ENCODE data around the gene GLRA3. TPM values are rescaled to one million over a fixed set of nuclear protein-coding genes. Genes with fewer than 3 reads are reported as not detected.
"Not testable (repeated sequence)": the region's sequence is repeated elsewhere in the genome, so short reads cannot be mapped to it uniquely, and the experiment has no call there.

Gene GLRA3
- total and polyA plus RNA-seq, 5 donors, result not detected

- Histone ChIP-seq H3K9me3 (ENCODE audit: control insufficient read depth, low read length) (peaks cover 5% of the 10 kb centered on the region), H3K4me1 (ENCODE audit: control insufficient read depth, insufficient read depth, low read length) (no peaks in the 10 kb centered on the region), H3K27me3 (ENCODE audit: control insufficient read depth, insufficient read depth) (no peaks in the 10 kb centered on the region), H3K27ac (ENCODE audit: low read length) (no peak overlapping the region), H3K4me3 (ENCODE audit: low read length) (no peak overlapping the region)
- ATAC-seq (no peak), DNase-seq (no peak)
- intact Hi-C loops (cut with DNase I), result no loop called here
- 50% methylated on average over 2 of the region's 2 CpGs for WGBS
These were observed 18.2 kb downstream of the GLRA3 start for GRCh38 chr4:174810834-174811233.

DNA sequence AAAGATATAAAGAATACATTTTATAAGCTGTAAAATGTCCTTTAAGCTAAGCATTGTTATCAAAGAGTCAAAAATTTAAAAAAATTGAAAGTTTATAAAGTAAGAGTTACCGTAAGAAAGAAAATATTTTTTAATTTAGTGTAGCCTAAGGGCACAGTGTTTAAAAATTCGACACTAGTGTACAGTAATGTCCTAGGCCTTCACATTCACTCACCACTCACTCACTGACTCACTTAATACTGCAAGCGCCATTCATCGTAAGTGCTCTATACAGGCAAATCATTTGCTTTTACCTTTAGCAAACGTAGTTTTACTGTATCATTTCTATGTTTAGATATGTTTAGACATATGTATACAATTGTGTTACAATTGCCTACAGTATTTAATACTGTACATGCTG lies 20.2 kb downstream of the GLRA3 start:
- H3K27me3 ChIP-seq (ENCODE audit: control insufficient read depth, insufficient read depth), result no peaks in the 10 kb centered on the region
- intact Hi-C loops (cut with DNase I), result no loop called here
- 77% methylated on average over 5 of the region's 5 CpGs for WGBS
- no peak overlapping the region for H3K27ac ChIP-seq (ENCODE audit: low read length)
- no peaks in the 10 kb centered on the region for H3K9me3 ChIP-seq (ENCODE audit: control insufficient read depth, low read length)
- no peak overlapping the region for H3K4me3 ChIP-seq (ENCODE audit: low read length)
- H3K4me1 ChIP-seq (ENCODE audit: control insufficient read depth, insufficient read depth, low read length), result no peaks in the 10 kb centered on the region
- DNase-seq (no peak), ATAC-seq (no peak)

GRCh38 chr4:174808119-174808518 lies 20.9 kb downstream of the GLRA3 start:
- Histone ChIP-seq H3K27me3 (ENCODE audit: control insufficient read depth, insufficient read depth) (no peaks in the 10 kb centered on the region), H3K27ac (ENCODE audit: low read length) (no peak overlapping the region), H3K9me3 (ENCODE audit: control insufficient read depth, low read length) (no peaks in the 10 kb centered on the region), H3K4me1 (ENCODE audit: control insufficient read depth, insufficient read depth, low read length) (no peaks in the 10 kb centered on the region), H3K4me3 (ENCODE audit: low read length) (no peak overlapping the region)
- WGBS, result 80% methylated on average over 2 of the region's 2 CpGs
- intact Hi-C loops (cut with DNase I), result no loop called here
- ATAC-seq (no peak), DNase-seq (no peak)

DNA sequence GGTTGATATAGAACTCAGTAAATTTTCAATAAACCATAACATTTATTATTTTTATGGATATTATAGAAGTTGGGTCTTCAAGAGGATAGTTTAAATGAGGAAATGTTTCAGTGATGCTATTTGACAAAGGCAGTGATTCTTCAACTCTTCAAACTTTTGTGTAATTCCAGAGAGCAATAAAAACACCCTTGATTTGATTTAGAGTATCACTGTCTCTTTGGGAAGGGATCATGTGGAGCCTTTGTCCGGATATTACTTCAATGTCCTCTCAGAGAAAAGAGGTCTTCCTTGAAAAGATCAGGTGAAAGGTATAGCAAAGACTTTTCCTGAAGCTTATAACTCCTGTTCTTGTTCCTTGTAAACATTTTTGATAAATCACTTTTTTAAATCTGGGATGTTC lies 23.3 kb downstream of the GLRA3 start:
- H3K27ac ChIP-seq (ENCODE audit: low read length), result no peak overlapping the region
- DNase-seq, result no peak
- ATAC-seq, result no peak
- H3K4me1 ChIP-seq (ENCODE audit: control insufficient read depth, insufficient read depth, low read length), result no peaks in the 10 kb centered on the region
- H3K9me3 ChIP-seq (ENCODE audit: control insufficient read depth, low read length), result no peaks in the 10 kb centered on the region
- intact Hi-C loops (cut with DNase I), result no loop called here
- 87% methylated on average over 1 of the region's 1 CpG for WGBS
- no peak overlapping the region for H3K4me3 ChIP-seq (ENCODE audit: low read length)
- no peaks in the 10 kb centered on the region for H3K27me3 ChIP-seq (ENCODE audit: control insufficient read depth, insufficient read depth)

DNA sequence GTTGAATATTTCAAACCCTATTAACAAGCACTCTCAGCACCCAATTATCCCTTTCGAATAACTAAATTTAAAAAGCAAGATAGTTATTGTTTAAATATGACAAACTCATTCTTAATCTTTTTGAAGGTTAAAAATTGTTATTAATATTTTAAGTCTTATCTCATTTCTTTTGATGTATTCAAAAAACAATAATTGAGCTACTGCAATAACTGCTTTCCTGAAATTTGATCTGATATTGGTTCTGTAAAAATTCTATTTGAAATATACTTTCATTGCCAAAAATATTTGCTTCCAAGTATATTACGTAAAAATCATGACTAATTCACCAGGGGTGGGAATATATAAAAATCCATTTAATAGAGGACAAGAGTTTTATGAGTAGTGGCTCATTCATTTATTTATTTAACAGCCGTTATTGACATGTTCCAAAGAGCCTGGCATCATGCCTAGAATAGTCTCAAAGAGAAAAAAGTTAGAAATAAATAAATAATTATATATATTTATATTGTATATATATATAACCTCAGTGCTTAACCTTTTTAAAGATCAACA lies 34.4 kb downstream of the GLRA3 start:
- H3K27me3 ChIP-seq (ENCODE audit: control insufficient read depth, insufficient read depth), result no peaks in the 10 kb centered on the region
- no peak overlapping the region for H3K27ac ChIP-seq (ENCODE audit: low read length)
- ATAC-seq (no peak), DNase-seq (no peak)
- 57% methylated on average over 3 of the region's 3 CpGs for WGBS
- H3K9me3 ChIP-seq (ENCODE audit: control insufficient read depth, low read length), result no peaks in the 10 kb centered on the region
- H3K4me3 ChIP-seq (ENCODE audit: low read length), result no peak overlapping the region
- intact Hi-C loops (cut with DNase I), result no loop called here
- H3K4me1 ChIP-seq (ENCODE audit: control insufficient read depth, insufficient read depth, low read length), result no peaks in the 10 kb centered on the region

DNA sequence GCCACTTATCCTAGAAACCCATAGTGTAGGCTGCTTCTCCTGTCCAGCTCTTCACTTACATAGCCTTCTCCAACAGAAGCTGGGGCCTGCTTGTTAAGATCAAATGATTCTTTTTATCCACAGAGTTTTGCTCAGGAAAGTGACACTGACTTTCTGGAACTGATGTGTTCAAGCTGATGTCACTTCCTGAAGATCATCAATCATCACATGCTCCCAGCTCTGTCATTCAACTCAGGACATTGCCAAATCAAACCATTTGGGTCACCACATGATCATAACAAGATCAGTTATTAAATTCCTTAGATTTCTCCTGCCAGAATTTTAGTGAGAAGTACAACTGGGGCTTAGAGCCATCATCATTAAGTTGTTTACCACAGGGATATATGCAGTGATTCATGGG lies 39.4 kb downstream of the GLRA3 start:
- Histone ChIP-seq H3K9me3 (ENCODE audit: control insufficient read depth, low read length) (no peaks in the 10 kb centered on the region), H3K4me3 (ENCODE audit: low read length) (no peak overlapping the region), H3K4me1 (ENCODE audit: control insufficient read depth, insufficient read depth, low read length) (no peaks in the 10 kb centered on the region), H3K27ac (ENCODE audit: low read length) (no peak overlapping the region), H3K27me3 (ENCODE audit: control insufficient read depth, insufficient read depth) (no peaks in the 10 kb centered on the region)
- ATAC-seq (no peak), DNase-seq (no peak)
- intact Hi-C loops (cut with DNase I), result no loop called here

DNA sequence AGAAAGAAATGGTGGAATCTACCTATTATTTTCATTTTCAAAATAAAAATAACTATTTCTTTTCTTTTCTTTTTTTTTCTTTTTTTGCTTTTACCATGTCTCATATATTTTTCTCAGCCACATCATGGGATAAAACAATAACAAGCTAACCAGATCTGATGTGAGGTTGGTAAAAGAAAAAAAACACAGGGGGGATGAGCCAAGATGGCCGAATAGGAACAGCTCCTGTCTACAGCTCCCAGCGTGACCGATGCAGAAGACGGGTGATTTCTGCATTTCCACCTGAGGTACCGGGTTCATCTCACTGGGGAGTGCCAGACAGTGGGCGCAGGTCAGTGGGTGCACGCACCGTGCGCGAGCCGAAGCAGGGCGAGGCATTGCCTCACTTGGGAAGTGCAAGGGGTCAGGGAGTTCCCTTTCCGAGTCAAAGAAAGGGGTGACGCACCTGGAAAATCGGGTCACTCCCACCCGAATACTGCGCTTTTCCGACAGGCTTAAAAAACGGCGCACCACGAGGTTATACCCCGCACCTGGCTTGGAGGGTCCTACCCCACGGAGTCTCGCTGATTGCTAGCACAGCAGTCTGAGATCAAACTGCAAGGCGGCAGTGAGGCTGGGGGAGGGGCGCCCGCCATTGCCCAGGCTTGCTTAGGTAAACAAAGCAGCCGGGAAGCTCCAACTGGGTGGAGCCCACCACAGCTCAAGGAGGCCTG lies 50.6 kb downstream of the GLRA3 start:
- WGBS, result 91% methylated on average over 19 of the region's 28 CpGs
- ATAC-seq; H3K27ac ChIP-seq (ENCODE audit: low read length); H3K9me3 ChIP-seq (ENCODE audit: control insufficient read depth, low read length); H3K4me1 ChIP-seq (ENCODE audit: control insufficient read depth, insufficient read depth, low read length); DNase-seq; intact Hi-C loops (cut with DNase I); H3K4me3 ChIP-seq (ENCODE audit: low read length); H3K27me3 ChIP-seq (ENCODE audit: control insufficient read depth, insufficient read depth): not testable (repeated sequence)

DNA sequence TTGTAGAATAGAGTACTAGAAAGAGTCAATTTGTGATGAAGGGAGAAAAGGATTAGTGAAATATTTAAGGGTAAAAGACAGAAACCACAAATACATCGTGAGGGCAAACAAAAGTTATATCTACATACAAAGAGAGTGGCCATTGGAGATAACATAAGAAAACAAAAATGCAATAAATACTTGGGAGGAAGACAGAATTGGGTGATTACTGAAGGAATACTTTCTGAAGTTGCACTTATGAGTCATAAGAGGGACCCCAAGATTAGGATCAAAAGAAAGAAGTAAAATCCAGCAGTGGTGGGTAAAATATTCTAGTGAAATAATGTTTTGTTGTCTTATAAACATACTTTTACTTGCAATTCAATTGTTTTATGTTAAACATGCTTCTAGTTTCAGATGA lies 53.7 kb downstream of the GLRA3 start:
- ATAC-seq (no peak), DNase-seq (no peak)
- no peaks in the 10 kb centered on the region for H3K4me1 ChIP-seq (ENCODE audit: control insufficient read depth, insufficient read depth, low read length)
- intact Hi-C loops (cut with DNase I), result no loop called here
- no peak overlapping the region for H3K4me3 ChIP-seq (ENCODE audit: low read length)
- 14% methylated on average over 1 of the region's 1 CpG for WGBS
- H3K27ac ChIP-seq (ENCODE audit: low read length), result no peak overlapping the region
- H3K27me3 ChIP-seq (ENCODE audit: control insufficient read depth, insufficient read depth), result no peaks in the 10 kb centered on the region
- no peaks in the 10 kb centered on the region for H3K9me3 ChIP-seq (ENCODE audit: control insufficient read depth, low read length)

GRCh38 chr4:174764105-174764729 lies 64.8 kb downstream of the GLRA3 start:
- Histone ChIP-seq H3K27ac (ENCODE audit: low read length) (no peak overlapping the region), H3K4me1 (ENCODE audit: control insufficient read depth, insufficient read depth, low read length) (no peaks in the 10 kb centered on the region), H3K9me3 (ENCODE audit: control insufficient read depth, low read length) (no peaks in the 10 kb centered on the region), H3K27me3 (ENCODE audit: control insufficient read depth, insufficient read depth) (no peaks in the 10 kb centered on the region), H3K4me3 (ENCODE audit: low read length) (no peak overlapping the region)
- no peak for ATAC-seq
- intact Hi-C loops (cut with DNase I), result loop anchor here in 1 of 4 donors (10.0 kb wide), 1 partner anchor 781 kb away; no protein-coding TSS in a partner anchor
- 48% methylated on average over 7 of the region's 7 CpGs for WGBS
- DNase-seq, result no peak

- Histone ChIP-seq H3K27me3 (ENCODE audit: control insufficient read depth, insufficient read depth) (no peaks in the 10 kb centered on the region), H3K9me3 (ENCODE audit: control insufficient read depth, low read length) (no peaks in the 10 kb centered on the region), H3K4me1 (ENCODE audit: control insufficient read depth, insufficient read depth, low read length) (no peaks in the 10 kb centered on the region), H3K27ac (ENCODE audit: low read length) (no peak overlapping the region), H3K4me3 (ENCODE audit: low read length) (no peak overlapping the region)
- intact Hi-C loops (cut with DNase I), result loop anchor here in 1 of 4 donors (10.0 kb wide), 1 partner anchor 781 kb away; no protein-coding TSS in a partner anchor
- no peak for ATAC-seq
- no peak for DNase-seq
- WGBS, result 61% methylated on average over 4 of the region's 4 CpGs
These were observed 65.5 kb downstream of the GLRA3 start for GRCh38 chr4:174763454-174764104.

GRCh38 chr4:174761451-174761850 lies 67.6 kb downstream of the GLRA3 start:
- ATAC-seq, result no peak
- Histone ChIP-seq H3K4me3 (ENCODE audit: low read length) (no peak overlapping the region), H3K27ac (ENCODE audit: low read length) (no peak overlapping the region), H3K27me3 (ENCODE audit: control insufficient read depth, insufficient read depth) (no peaks in the 10 kb centered on the region), H3K9me3 (ENCODE audit: control insufficient read depth, low read length) (no peaks in the 10 kb centered on the region), H3K4me1 (ENCODE audit: control insufficient read depth, insufficient read depth, low read length) (no peaks in the 10 kb centered on the region)
- 90% methylated on average over 1 of the region's 1 CpG for WGBS
- no peak for DNase-seq
- intact Hi-C loops (cut with DNase I), result loop anchor here in 1 of 4 donors (10.0 kb wide), 1 partner anchor 783 kb away; no protein-coding TSS in a partner anchor

Data from right cardiac atrium (tissue), 5 donors.